Ecto neural progenitor cell (in vitro differentiated cells): Measurements from ENCODE around the gene POU2AF1.

Experiments used
- DNase-seq: peaks from one replicate; pipeline ENCODE4 v3.0.0-alpha.2; 2018; ENCODE audit warnings: low spot score

POU2AF1 gene

DNA sequence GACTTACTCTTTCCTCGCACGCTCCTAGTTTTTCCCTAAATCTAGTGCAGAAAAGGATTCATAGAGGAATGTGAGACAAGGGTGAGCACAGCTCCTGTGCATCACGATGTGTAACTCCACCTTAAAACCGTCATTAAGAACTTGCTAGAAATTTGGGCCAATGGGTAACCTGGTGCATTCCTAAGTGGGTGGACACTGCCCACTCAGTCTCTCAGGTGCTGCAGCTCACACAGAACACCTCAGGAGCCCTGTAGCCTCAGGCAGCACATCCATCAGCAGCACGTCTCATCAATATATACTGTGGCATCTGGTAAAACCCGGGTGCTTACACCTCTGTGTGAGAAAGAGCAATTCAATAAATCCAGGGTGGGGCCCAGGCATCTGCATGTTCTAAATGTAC is 68.4 kb downstream of the POU2AF1 start:
- no peak for DNase-seq

- no peak for DNase-seq
Measured at GRCh38 chr11:111310088-111310487, 69.0 kb downstream of the POU2AF1 start.

DNA sequence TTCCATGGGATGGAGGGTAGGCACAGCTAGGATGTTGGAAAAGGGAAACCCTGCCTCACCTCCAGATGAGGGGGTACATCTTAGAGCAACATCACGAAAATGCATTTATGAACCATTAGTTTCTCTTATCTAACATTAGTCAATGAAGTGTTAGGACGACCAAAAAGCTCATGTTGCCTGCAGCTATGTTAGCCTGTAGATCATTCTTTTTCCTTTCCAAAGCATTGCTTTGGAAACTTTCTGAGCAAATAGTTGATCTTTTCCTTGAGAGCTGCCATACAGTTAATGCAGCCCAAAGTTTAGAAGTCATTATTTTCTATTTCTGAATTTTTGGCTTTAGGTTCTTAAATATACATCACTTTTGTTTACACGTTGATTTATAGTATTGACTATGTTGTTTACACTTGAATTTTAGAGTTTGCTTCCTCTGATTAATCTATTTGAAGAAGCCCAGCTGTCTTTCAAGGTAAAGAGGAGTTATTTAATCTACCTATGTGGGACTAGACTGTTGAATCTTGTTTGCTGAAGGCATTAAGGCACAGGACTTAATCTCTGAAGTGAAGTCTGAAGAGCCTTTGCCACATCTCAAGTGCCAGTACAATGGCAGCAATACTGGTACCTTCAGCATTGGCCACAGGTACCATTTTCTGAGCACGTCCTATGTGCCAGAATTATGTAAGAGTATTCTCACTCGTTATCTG is 69.7 kb downstream of the POU2AF1 start:
- DNase-seq, result no peak

GRCh38 chr11:111308140-111308539 is 70.9 kb downstream of the POU2AF1 start:
- DNase-seq, result no peak

DNA sequence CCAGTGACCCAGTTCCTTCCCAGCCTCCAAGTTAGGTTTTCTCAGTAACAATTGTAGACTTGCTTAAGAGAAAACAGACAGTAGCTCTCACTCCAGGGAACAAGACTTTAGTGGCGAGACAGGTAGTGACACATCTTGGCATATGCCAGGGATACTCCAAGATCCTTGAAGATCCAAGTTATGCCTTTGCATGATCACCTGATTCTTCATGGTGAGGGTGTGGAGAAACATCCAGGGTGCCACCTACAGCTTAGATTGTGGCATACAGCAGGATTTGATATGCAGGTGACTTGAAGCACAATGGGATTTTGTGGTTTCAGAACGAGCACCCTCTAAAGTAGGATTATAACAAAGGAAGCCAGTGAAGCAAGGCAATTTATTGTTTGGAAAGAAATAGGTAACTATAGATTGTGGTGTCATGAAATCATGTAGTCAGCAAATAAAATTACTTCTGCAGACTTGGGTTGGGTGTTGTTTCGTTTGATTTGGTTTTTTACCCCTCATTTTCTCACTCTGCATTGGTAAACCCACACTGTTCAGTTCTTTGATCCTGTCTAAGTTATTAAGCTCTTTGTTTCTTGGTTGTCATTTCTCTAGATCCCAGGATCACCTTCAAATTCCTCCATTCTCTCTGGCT is 71.5 kb downstream of the POU2AF1 start:
- no peak for DNase-seq

DNA sequence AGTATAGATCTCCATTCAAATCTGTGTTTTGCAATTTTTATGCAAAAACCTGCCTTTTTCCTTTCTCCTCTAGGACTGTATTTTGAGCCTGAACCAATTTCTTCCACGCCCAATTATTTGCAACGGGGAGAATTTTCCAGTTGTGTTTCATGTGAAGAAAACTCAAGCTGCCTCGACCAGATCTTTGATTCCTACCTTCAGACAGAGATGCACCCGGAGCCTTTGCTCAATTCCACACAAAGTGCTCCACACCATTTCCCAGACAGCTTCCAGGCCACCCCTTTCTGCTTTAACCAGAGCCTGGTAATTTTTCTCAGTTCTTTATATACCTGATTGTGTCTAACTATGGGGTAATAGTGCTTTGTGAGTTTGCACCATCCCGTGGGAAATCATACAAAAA is 72.8 kb downstream of the POU2AF1 start:
- DNase-seq, result no peak

DNA sequence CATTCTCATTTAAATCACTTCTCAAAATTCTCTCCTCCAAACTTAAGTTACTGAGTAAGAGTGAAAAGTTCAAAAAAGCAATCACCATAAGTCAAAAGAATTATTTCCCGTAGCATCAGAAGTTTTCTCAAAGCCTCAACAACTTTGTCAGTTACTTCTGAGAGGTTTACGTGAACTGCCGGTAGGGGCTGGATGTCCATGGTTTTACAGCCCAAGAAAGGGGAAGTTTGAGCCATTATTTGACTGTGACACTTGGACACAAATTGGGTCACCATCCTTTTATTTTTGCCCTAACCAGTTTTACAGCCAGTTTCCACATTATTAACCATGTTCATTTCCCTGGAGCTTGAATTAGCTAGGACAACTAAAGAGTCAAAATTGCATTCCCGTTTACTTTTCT is 73.2 kb downstream of the POU2AF1 start:
- DNase-seq, result no peak

DNA sequence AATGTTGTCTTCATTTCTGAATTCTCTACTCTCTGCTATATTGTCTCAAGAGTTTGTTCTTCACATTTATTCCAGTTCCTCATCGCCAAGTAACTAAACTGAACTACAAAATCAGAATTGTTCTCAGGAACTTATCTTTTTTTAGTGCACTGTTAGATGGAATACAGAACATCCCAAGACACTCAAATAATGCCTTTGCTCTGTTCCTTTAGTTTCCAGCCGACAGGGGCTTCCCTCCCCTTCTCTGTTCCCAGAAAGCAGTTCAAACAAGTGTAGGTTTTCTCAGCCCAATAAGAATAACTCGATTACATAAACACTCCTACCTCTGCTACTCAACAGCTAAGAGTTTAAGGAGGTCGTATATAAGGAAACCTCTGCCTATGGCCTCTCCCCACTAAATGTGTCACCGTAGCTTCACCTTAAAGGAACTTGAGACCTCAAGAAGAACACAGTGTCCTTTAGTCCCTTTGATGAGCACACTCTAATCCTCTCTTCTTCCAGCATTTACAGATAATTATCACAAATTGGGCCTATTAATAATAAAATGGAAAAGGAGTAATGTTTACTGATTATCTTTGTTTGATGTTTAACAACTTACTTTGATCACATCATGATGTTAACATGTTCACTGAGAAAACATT is 73.8 kb downstream of the POU2AF1 start:
- DNase-seq, result no peak

GRCh38 chr11:111303461-111303860 is 75.6 kb downstream of the POU2AF1 start:
- no peak for DNase-seq

DNA sequence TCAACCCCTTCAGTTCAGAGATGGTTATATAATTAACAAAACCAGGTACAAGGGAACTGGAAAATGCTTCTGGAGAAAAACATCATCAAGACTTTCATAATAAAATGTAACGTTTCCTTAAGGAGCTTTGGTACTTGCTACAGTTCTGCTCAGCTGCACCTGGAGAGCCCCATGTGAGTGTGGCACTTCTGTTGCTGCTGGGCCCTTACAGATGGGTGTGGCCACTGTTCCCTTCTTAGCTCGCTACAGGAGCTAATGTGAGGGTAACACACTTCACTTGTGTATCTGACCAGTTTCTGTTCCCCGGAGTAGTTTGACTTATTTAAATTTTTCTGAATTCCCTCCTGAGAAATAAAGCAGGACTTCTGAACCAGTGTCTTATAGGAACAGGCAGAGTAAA is 76.8 kb downstream of the POU2AF1 start:
- no peak for DNase-seq
